Motor neuron (in vitro differentiated cells): ENCODE data around the gene OSBPL2. TPM values are rescaled to one million over a fixed set of nuclear protein-coding genes. Genes with fewer than 3 reads are reported as not detected.
A peak's percentile ranks its signal among the peaks of the same experiment; 100 is the strongest.

Experiments
- ATAC-seq, 8 experiments: fragments of 200-7000 bp; cut with Tn5 transposase; replicated peaks in 6 of 8; 2 replicates each; pipeline ENCODE4 v1.8.0; 2021; ENCODE audit warnings: mild to moderate bottlenecking in 8 of 8, moderate library complexity in 8 of 8
- H3K27ac ChIP-seq, 2 donors: fragments of 250-450 bp; sonication (Bioruptor Pico); 2 replicates each; pipeline ENCODE4 v1.9.0; 2021; ENCODE audit warnings: antibody characterized with exemption in 2 of 2, mild to moderate bottlenecking in 2 of 2, moderate library complexity in 1 of 2
- H3K4me1 ChIP-seq, 2 donors: fragments of 250-450 bp; sonication (Bioruptor Pico); replicated peaks in 1 of 2; 2 replicates each; pipeline ENCODE4 v1.6.1; 2021; ENCODE audit warnings: antibody characterized with exemption in 2 of 2, mild to moderate bottlenecking in 2 of 2, moderate library complexity in 1 of 2
- H3K4me3 ChIP-seq, 5 donors: fragments of 250-450 bp; sonication (Bioruptor Pico); 2 replicates each; pipeline ENCODE4 v1.9.0; 2021; ENCODE audit warnings: antibody characterized with exemption in 5 of 5, mild to moderate bottlenecking in 5 of 5, moderate library complexity in 4 of 5
- WGBS, 10 experiments: fragments of 450-650 bp; shearing (Covaris generic); methylation state at CpG; one replicate each; pipeline ENCODE4 v1.0.0; 2022; 5-methylcytosine and 5-hydroxymethylcytosine counted together
- in situ Hi-C, 9 experiments: fragments of 400-800 bp; cut with MboI; loops; one replicate each; pipeline ENCODE4 v1.15.0; 2021; ENCODE audit warnings: low sequenced_read_pairs in 9 of 9, low pct_unique_long_range_greater_than_20kb in 2 of 9; ENCODE audit not compliant: unreplicated experiment in 9 of 9
- total RNA-seq, 8 experiments: library from RNA; unstranded; fragments of 300-600 nt; gene quantifications; 2 replicates each; pipeline versions ENCODE4 v1.2.3 to v1.2.4, GENCODE V29; 2022

OSBPL2 gene
- total RNA-seq, 8 experiments from 2014 or later = 22.4 to 33.4 (median 26.6) TPM

GRCh38 chr20:62289131-62289530 lies 50.8 kb downstream of the OSBPL2 start:
- H3K27ac ChIP-seq = no peak overlapping the region
- H3K4me1 ChIP-seq = no peaks in the 10 kb centered on the region
- no peak overlapping the region for H3K4me3 ChIP-seq
- peak in 1 of 8 experiments; percentile 5 for ATAC-seq
- 33 to 100% (median 85%) methylated on average over 1 to 7 of the region's 14 CpGs; no CpG with 5 or more reads in 4 of the 10 experiments for WGBS, 10 experiments
- in situ Hi-C loops = loop anchor here in 1 of 9 experiments (25.0 kb wide), 1 partner anchor 98 kb away; the partner anchor contains the start of gene RPS21

- WGBS, 10 experiments = 83 to 100% (median 93%) methylated on average over 1 to 6 of the region's 8 CpGs; no CpG with 5 or more reads in 3 of the 10 experiments
- no peaks in the 10 kb centered on the region for H3K4me1 ChIP-seq
- in situ Hi-C loops = loop anchor here in 1 of 9 experiments (25.0 kb wide), 1 partner anchor 97 kb away; the partner anchor contains the start of gene RPS21
- no peak overlapping the region for H3K4me3 ChIP-seq
- H3K27ac ChIP-seq = no peak overlapping the region
- no peak for ATAC-seq
These were observed 51.6 kb downstream of the OSBPL2 start for GRCh38 chr20:62289898-62290297.

GRCh38 chr20:62291251-62292066 lies 53.1 kb downstream of the OSBPL2 start:
- peak in 4 of 8 experiments; percentile 23 to 32 (median 28) for ATAC-seq
- H3K27ac ChIP-seq = no peak overlapping the region
- no peaks in the 10 kb centered on the region for H3K4me1 ChIP-seq
- in situ Hi-C loops = loop anchor here in 1 of 9 experiments (25.0 kb wide), 1 partner anchor 96 kb away; the partner anchor contains the start of gene RPS21
- H3K4me3 ChIP-seq = no peak overlapping the region
- WGBS, 10 experiments = 87 to 100% (median 89%) methylated on average over 1 to 12 of the region's 29 CpGs; no CpG with 5 or more reads in 6 of the 10 experiments

- Histone ChIP-seq H3K4me3 (no peak overlapping the region), H3K27ac (no peak overlapping the region), H3K4me1 (no peaks in the 10 kb centered on the region)
- WGBS, 10 experiments = 61 to 100% (median 94%) methylated on average over 1 to 6 of the region's 11 CpGs; no CpG with 5 or more reads in 5 of the 10 experiments
- peak in 1 of 8 experiments; percentile 9 for ATAC-seq
- in situ Hi-C loops = loop anchor here in 1 of 9 experiments (25.0 kb wide), 1 partner anchor 95 kb away; the partner anchor contains the start of gene RPS21
These were observed 53.8 kb downstream of the OSBPL2 start for GRCh38 chr20:62292108-62292507.

- Histone ChIP-seq H3K4me3 (no peak overlapping the region), H3K27ac (no peak overlapping the region), H3K4me1 (no peaks in the 10 kb centered on the region)
- WGBS, 10 experiments = 41 to 100% (median 73%) methylated on average over 3 to 8 of the region's 20 CpGs; no CpG with 5 or more reads in 3 of the 10 experiments
- in situ Hi-C loops = loop anchor here in 1 of 9 experiments (25.0 kb wide), 1 partner anchor 94 kb away; the partner anchor contains the start of gene RPS21
- ATAC-seq = peak in 1 of 8 experiments; percentile 3
These were observed 54.9 kb downstream of the OSBPL2 start for GRCh38 chr20:62293111-62293784.

GRCh38 chr20:62293946-62294345 lies 55.6 kb downstream of the OSBPL2 start:
- 65 to 93% (median 82%) methylated on average over 4 to 8 of the region's 9 CpGs; no CpG with 5 or more reads in 2 of the 10 experiments for WGBS, 10 experiments
- Histone ChIP-seq H3K4me1 (no peaks in the 10 kb centered on the region), H3K27ac (no peak overlapping the region), H3K4me3 (no peak overlapping the region)
- in situ Hi-C loops = loop anchor here in 1 of 9 experiments (25.0 kb wide), 1 partner anchor 93 kb away; the partner anchor contains the start of gene RPS21
- no peak for ATAC-seq

GRCh38 chr20:62294516-62294915 lies 56.2 kb downstream of the OSBPL2 start:
- WGBS, 10 experiments = 80 to 100% (median 89%) methylated on average over 1 to 17 of the region's 17 CpGs
- in situ Hi-C loops = loop anchor here in 1 of 9 experiments (25.0 kb wide), 1 partner anchor 93 kb away; the partner anchor contains the start of gene RPS21
- no peak overlapping the region for H3K27ac ChIP-seq
- ATAC-seq = no peak
- no peaks in the 10 kb centered on the region for H3K4me1 ChIP-seq
- no peak overlapping the region for H3K4me3 ChIP-seq

GRCh38 chr20:62296724-62297448 lies 58.6 kb downstream of the OSBPL2 start:
- in situ Hi-C loops = loop anchor here in 1 of 9 experiments (25.0 kb wide), 1 partner anchor 90 kb away; the partner anchor contains the start of gene RPS21
- ATAC-seq = peak in 1 of 8 experiments; percentile 6
- WGBS, 10 experiments = 85 to 100% (median 96%) methylated on average over 1 to 8 of the region's 30 CpGs; no CpG with 5 or more reads in 6 of the 10 experiments
- Histone ChIP-seq H3K4me3 (no peak overlapping the region), H3K27ac (no peak overlapping the region), H3K4me1 (no peaks in the 10 kb centered on the region)

- 0 to 95% (median 71%) methylated on average over 1 to 6 of the region's 29 CpGs; no CpG with 5 or more reads in 4 of the 10 experiments for WGBS, 10 experiments
- no peak overlapping the region for H3K27ac ChIP-seq
- ATAC-seq = no peak
- H3K4me1 ChIP-seq = no peaks in the 10 kb centered on the region
- H3K4me3 ChIP-seq = no peak overlapping the region
- in situ Hi-C loops = loop anchor here in 1 of 9 experiments (25.0 kb wide), 1 partner anchor 90 kb away; the partner anchor contains the start of gene RPS21
These were observed 59.3 kb downstream of the OSBPL2 start for GRCh38 chr20:62297449-62298227.

- 60 to 100% (median 96%) methylated on average over 1 to 17 of the region's 33 CpGs; no CpG with 5 or more reads in 3 of the 10 experiments for WGBS, 10 experiments
- Histone ChIP-seq H3K27ac (no peak overlapping the region), H3K4me1 (no peaks in the 10 kb centered on the region), H3K4me3 (no peak overlapping the region)
- no peak for ATAC-seq
- in situ Hi-C loops = loop anchor here in 1 of 9 experiments (25.0 kb wide), 1 partner anchor 89 kb away; the partner anchor contains the start of gene RPS21
These were observed 60.4 kb downstream of the OSBPL2 start for GRCh38 chr20:62298577-62299249.

GRCh38 chr20:62299666-62300236 lies 61.4 kb downstream of the OSBPL2 start:
- Histone ChIP-seq H3K4me1 (peaks cover 9 to 10% of the 10 kb centered on the region in 2 donors), H3K27ac (no peak overlapping the region), H3K4me3 (no peak overlapping the region)
- no peak for ATAC-seq
- in situ Hi-C loops = loop anchor here in 2 of 9 experiments (10.0 to 25.0 kb wide), 2 partner anchors 85 to 88 kb away; partner anchors contain the start of gene RPS21 (in 2 of the 2)
- WGBS, 10 experiments = 20 to 85% (median 76%) methylated on average over 1 to 9 of the region's 12 CpGs; no CpG with 5 or more reads in 2 of the 10 experiments
